Naive thymus-derived CD4-positive, alpha-beta T cell (primary cell): ENCODE results near the gene LMAN1L. TPM values are rescaled to one million over a fixed set of nuclear protein-coding genes. Genes with fewer than 3 reads are reported as not detected.

ENCODE experiments used
- ATAC-seq: fragments of 150-1000 bp; cut with Tn5 transposase; 2 replicates; pipeline ENCODE4 v1.10.0; 2021; ENCODE audit warnings: mild to moderate bottlenecking, moderate library complexity
- CTCF ChIA-PET: fragments of 350-600 bp; sonication (Branson Sonifier 250); formaldehyde crosslinking; loops from one replicate; lab custom pipeline; 2021; ENCODE audit warnings: antibody characterized with exemption; lab: Charles Lee
- POLR2A ChIA-PET: fragments of 350-600 bp; sonication (Branson Sonifier 250); formaldehyde crosslinking; loops from one replicate; lab custom pipeline; 2021; ENCODE audit warnings: antibody characterized with exemption, inconsistent platforms; lab: Charles Lee
- DNase-seq, 9 donors: peaks; one replicate each; pipeline versions ENCODE4 v3.0.0 to v3.0.0-alpha.2; 2020 to 2022; ENCODE audit warnings: mixed read lengths in 1 of 9
- H3K27ac ChIP-seq: one replicate; pipeline ENCODE4 v1.7.0; 2013; ENCODE audit warnings: mild to moderate bottlenecking, low read depth, low read length, moderate library complexity
- H3K27me3 ChIP-seq, 2 donors: one replicate each; pipeline ENCODE4 v1.7.0; 2013; ENCODE audit warnings: low read length in 2 of 2, mild to moderate bottlenecking in 2 of 2, moderate library complexity in 2 of 2; ENCODE audit not compliant: control insufficient read depth in 2 of 2, insufficient read depth in 2 of 2
- H3K36me3 ChIP-seq, 3 experiments: 1 replicate in 2 of 3; 2 replicates in 1 of 3; pipeline ENCODE4 v1.7.0; 2013; ENCODE audit warnings: low read length in 3 of 3, mild to moderate bottlenecking in 3 of 3, moderate library complexity in 1 of 3; ENCODE audit not compliant: insufficient read depth in 3 of 3, control insufficient read depth in 2 of 3
- H3K4me1 ChIP-seq, 2 donors: one replicate each; pipeline ENCODE4 v1.7.0; 2013; ENCODE audit warnings: low read length in 2 of 2, mild to moderate bottlenecking in 2 of 2, moderate library complexity in 1 of 2; ENCODE audit not compliant: control insufficient read depth in 2 of 2, insufficient read depth in 2 of 2
- H3K4me3 ChIP-seq: 2 replicates; pipeline ENCODE4 v1.7.0; 2013; ENCODE audit warnings: mild to moderate bottlenecking, low read length
- H3K9me3 ChIP-seq, 3 experiments: 1 replicate in 2 of 3; 2 replicates in 1 of 3; pipeline ENCODE4 v1.7.0; 2013; ENCODE audit warnings: low read length in 3 of 3; ENCODE audit not compliant: control insufficient read depth in 2 of 3
- H3K27ac Mint-ChIP-seq, 9 donors: one replicate each; pipeline ENCODE4 v1.8.0; 2020 to 2022; ENCODE audit warnings: mixed read lengths in 9 of 9, mild to moderate bottlenecking in 8 of 9, moderate library complexity in 5 of 9, inconsistent platforms in 2 of 9
- H3K27me3 Mint-ChIP-seq, 5 donors: one replicate each; pipeline ENCODE4 v1.8.0; 2021 to 2022; ENCODE audit warnings: mixed read lengths in 5 of 5, mild to moderate bottlenecking in 1 of 5
- H3K36me3 Mint-ChIP-seq, 5 donors: one replicate each; pipeline ENCODE4 v1.8.0; 2020 to 2022; ENCODE audit warnings: mixed read lengths in 5 of 5, mild to moderate bottlenecking in 3 of 5, inconsistent platforms in 1 of 5
- H3K4me1 Mint-ChIP-seq, 7 donors: one replicate each; pipeline ENCODE4 v1.8.0; 2020 to 2022; ENCODE audit warnings: mixed read lengths in 7 of 7, mild to moderate bottlenecking in 3 of 7, inconsistent platforms in 1 of 7
- H3K4me3 Mint-ChIP-seq, 10 donors: one replicate each; pipeline ENCODE4 v1.8.0; 2020 to 2022; ENCODE audit warnings: mild to moderate bottlenecking in 10 of 10, mixed read lengths in 10 of 10, moderate library complexity in 6 of 10, inconsistent platforms in 2 of 10
- H3K9me3 Mint-ChIP-seq, 11 donors: one replicate each; pipeline ENCODE4 v1.8.0; 2020 to 2022; ENCODE audit warnings: mixed read lengths in 11 of 11, mild to moderate bottlenecking in 4 of 11, inconsistent platforms in 1 of 11, moderate library complexity in 1 of 11
- intact Hi-C, 2 donors: fragments of 100-400 bp; cut with micrococcal nuclease; formaldehyde crosslinking; loops; one replicate each; pipeline ENCODE4 v1.15.1; 2023
- polyA plus RNA-seq, 2 donors: library from polyadenylated mRNA; unstranded; fragments of 300-500 nt; fragmentation: Illumina TruSeq; gene quantifications; one replicate each; pipeline ENCODE4 v1.2.3, GENCODE V29; 2021
- total RNA-seq, 6 experiments: library from RNA in 5 of 6; stranded (reverse) in 5 of 6; gene quantifications; 1 replicate in 5 of 6; 2 replicates in 1 of 6; pipeline ENCODE4 v1.2.3 and lab custom pipeline; 2021 to 2026

LMAN1L gene
- total and polyA plus RNA-seq, 7 experiments from 2014 or later: 0.35 to 2.4 (median 1.3) TPM; not detected in 2

DNA sequence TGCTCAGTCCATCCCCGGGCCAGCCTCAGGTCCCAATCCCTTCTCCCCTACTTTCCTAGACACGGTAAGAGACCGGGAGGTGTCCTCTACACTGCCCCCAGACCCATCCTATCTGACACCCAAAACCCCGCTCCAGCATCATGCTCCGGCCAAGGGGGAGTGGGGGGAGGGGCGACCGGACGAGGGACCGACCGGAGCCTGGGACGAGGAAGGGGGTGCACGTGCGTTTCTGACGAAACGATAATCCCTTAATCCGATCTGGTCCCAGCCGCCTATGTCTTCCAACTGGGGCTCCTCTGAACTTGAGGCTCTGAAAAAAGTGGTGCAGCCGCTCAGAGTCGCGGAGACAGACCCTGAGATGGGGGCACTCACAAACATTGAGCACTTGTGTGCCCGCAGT lies 14.3 kb downstream of the LMAN1L start:
- intact Hi-C loops: loop anchor here in 1 of 2 donors (1.0 kb wide), 2 partner anchors 46 to 168 kb away; partner anchors contain the start of genes SCAMP2 and SCAMP5
- Histone ChIP-seq H3K27me3 (peaks cover 0 to 12% of the 10 kb centered on the region in 2 donors), H3K36me3 (no peaks in the 10 kb centered on the region), H3K4me1 (no peaks in the 10 kb centered on the region), H3K27ac (no peak overlapping the region), H3K4me3 (no peak overlapping the region), H3K9me3 (no peaks in the 10 kb centered on the region)
- DNase-seq: no peak
- Mint-ChIP-seq H3K4me1 (peaks cover 0 to 6% (median 0%) of the 10 kb centered on the region in 7 donors), H3K27ac (no peak overlapping the region), H3K36me3 (no peaks in the 10 kb centered on the region), H3K9me3 (no peaks in the 10 kb centered on the region), H3K4me3 (no peak overlapping the region), H3K27me3 (peaks cover 21 to 35% (median 24%) of the 10 kb centered on the region in 5 donors)
- ATAC-seq: no peak
- CTCF ChIA-PET: interaction anchor here (0.6 to 1.6 kb wide), 3 partner anchors 58 to 451 kb away, joined by 3 to 5 read pairs (median 4); no protein-coding TSS in a partner anchor
- POLR2A ChIA-PET: no interaction called here

DNA sequence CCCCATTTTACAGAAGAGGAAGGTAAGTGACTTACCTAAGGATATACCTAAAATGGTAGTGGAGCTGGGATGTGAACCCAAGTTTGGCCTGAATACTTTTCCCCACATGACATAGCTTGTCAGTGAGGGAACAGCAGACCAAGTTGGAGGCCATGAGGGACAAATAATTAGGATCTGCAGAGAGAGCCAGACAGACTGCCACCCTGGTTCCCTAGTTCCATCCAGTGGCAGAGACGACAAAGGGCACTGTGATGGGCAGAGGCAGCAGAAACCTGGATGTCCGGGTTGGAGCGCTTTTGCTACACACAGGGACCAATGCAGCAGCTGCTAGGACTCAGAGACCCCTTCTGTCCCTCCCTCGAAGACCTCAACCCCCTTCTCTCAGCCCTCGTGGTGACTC lies 15.0 kb downstream of the LMAN1L start:
- Histone ChIP-seq H3K36me3 (no peaks in the 10 kb centered on the region), H3K4me3 (no peak overlapping the region), H3K9me3 (no peaks in the 10 kb centered on the region), H3K27me3 (peaks cover 0 to 12% of the 10 kb centered on the region in 2 donors), H3K4me1 (no peaks in the 10 kb centered on the region), H3K27ac (no peak overlapping the region)
- Mint-ChIP-seq H3K9me3 (no peaks in the 10 kb centered on the region), H3K4me1 (peaks cover 0 to 6% (median 0%) of the 10 kb centered on the region in 7 donors), H3K4me3 (no peak overlapping the region), H3K27ac (no peak overlapping the region), H3K36me3 (no peaks in the 10 kb centered on the region), H3K27me3 (peaks cover 21 to 35% (median 24%) of the 10 kb centered on the region in 5 donors)
- DNase-seq (no peak), ATAC-seq (no peak)
- intact Hi-C loops: no loop called here
- CTCF ChIA-PET: interaction anchor here (0.6 to 1.3 kb wide), 2 partner anchors 57 to 127 kb away, joined by 3 to 5 read pairs; no protein-coding TSS in a partner anchor
- POLR2A ChIA-PET: no interaction called here

DNA sequence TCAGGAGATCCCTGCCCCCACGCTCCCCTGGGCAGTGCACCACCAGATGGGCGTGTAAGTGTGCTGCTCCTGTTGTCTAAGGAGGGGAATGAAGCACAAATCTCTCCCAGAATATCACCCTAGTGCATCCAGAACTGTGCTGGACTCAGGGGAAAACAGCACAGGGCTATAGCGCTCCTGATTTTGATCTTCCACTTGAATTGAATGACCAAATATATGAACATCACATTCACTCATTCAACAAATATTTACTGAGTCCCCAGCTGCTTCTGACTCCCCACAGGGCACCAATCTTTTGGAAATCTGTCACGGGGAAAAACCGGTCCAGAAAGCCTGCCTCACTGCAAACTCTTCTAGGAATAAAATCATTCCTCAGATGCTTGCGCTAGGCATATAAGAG lies 16.2 kb downstream of the LMAN1L start:
- Histone ChIP-seq H3K4me1 (no peaks in the 10 kb centered on the region), H3K4me3 (no peak overlapping the region), H3K9me3 (no peaks in the 10 kb centered on the region), H3K27me3 (peaks cover 0 to 12% of the 10 kb centered on the region in 2 donors), H3K27ac (no peak overlapping the region), H3K36me3 (no peaks in the 10 kb centered on the region)
- ChIA-PET CTCF (interaction anchor here (0.6 to 2.1 kb wide), 3 partner anchors 21 to 60 kb away, joined by 3 to 6 read pairs (median 3); no protein-coding TSS in a partner anchor), POLR2A (interaction anchor here (1.0 to 1.2 kb wide), 2 partner anchors 13 to 166 kb away, joined by 3 read pairs; partner anchors contain the start of gene SCAMP5)
- Mint-ChIP-seq H3K9me3 (no peaks in the 10 kb centered on the region), H3K27me3 (peaks cover 21 to 35% (median 23%) of the 10 kb centered on the region in 5 donors), H3K4me1 (peaks cover 0 to 6% (median 2%) of the 10 kb centered on the region in 7 donors), H3K27ac (no peak overlapping the region), H3K36me3 (no peaks in the 10 kb centered on the region), H3K4me3 (no peak overlapping the region)
- intact Hi-C loops: no loop called here
- DNase-seq (no peak), ATAC-seq (no peak)

DNA sequence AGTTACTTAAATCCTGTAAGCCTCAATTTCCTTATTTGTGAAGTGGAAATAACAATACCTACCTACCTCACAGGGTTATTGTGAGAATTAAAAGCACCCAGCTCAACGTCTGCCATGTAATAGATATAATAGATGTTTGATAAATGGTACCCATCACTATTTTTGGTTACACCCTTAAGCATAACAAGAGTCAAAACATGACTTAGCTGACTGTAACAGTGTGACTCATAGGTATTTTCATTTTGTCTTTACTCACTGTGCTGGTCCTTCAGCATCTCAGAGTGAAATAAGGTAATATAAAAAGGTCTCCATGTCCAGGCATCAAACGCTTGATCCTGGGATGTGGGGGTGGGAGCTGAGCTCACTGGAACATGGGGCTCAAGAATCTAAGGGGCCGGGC lies 16.9 kb downstream of the LMAN1L start:
- Histone ChIP-seq H3K4me1 (no peaks in the 10 kb centered on the region), H3K4me3 (no peak overlapping the region), H3K27me3 (peaks cover 0 to 12% of the 10 kb centered on the region in 2 donors), H3K27ac (no peak overlapping the region), H3K36me3 (no peaks in the 10 kb centered on the region), H3K9me3 (no peaks in the 10 kb centered on the region)
- Mint-ChIP-seq H3K4me1 (peaks cover 0 to 6% (median 2%) of the 10 kb centered on the region in 7 donors), H3K27ac (no peak overlapping the region), H3K36me3 (no peaks in the 10 kb centered on the region), H3K4me3 (no peak overlapping the region), H3K27me3 (peaks cover 21 to 35% (median 21%) of the 10 kb centered on the region in 5 donors), H3K9me3 (no peaks in the 10 kb centered on the region)
- DNase-seq (no peak), ATAC-seq (no peak)
- intact Hi-C loops: no loop called here
- ChIA-PET CTCF (interaction anchor here (0.6 to 2.1 kb wide), 3 partner anchors 22 to 60 kb away, joined by 3 to 6 read pairs (median 3); no protein-coding TSS in a partner anchor), POLR2A (interaction anchor here (1.0 to 1.2 kb wide), 2 partner anchors 14 to 165 kb away, joined by 3 read pairs; partner anchors contain the start of gene SCAMP5)

DNA sequence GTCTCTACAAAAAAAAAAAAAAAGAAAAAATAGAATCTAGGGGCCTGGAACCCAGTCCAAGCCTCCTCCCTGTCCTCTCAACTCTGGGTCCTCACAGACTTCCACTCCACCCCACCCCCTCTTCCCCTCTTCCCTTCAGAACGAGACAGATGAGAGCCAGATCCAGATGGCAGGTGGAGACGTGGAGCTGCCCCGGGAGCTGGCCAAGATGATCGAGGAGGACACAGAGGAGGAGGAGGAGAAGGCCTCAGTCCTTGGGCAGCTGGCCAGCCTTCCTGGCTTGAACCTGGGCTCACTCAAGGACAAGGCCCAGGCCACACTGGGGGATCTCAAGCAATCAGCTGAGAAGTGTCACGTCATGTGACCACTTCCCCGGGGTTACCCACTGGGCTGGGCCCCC lies 17.4 kb downstream of the LMAN1L start:
- Mint-ChIP-seq H3K27ac (no peak overlapping the region), H3K27me3 (peaks cover 16 to 30% (median 21%) of the 10 kb centered on the region in 5 donors), H3K36me3 (peaks cover 0 to under 1% (median 0%) of the 10 kb centered on the region in 5 donors), H3K9me3 (no peaks in the 10 kb centered on the region), H3K4me1 (peaks cover 0 to 3% (median 2%) of the 10 kb centered on the region in 7 donors), H3K4me3 (no peak overlapping the region)
- Histone ChIP-seq H3K4me1 (no peaks in the 10 kb centered on the region), H3K27ac (no peak overlapping the region), H3K9me3 (no peaks in the 10 kb centered on the region), H3K4me3 (no peak overlapping the region), H3K36me3 (no peaks in the 10 kb centered on the region), H3K27me3 (peaks cover 0 to 12% of the 10 kb centered on the region in 2 donors)
- POLR2A ChIA-PET: interaction anchor here (1.2 kb wide), 1 partner anchor 165 kb away, joined by 3 read pairs; the partner anchor contains the start of gene SCAMP5
- intact Hi-C loops: no loop called here
- ATAC-seq: no peak
- CTCF ChIA-PET: interaction anchor here (2.1 kb wide), 1 partner anchor 61 kb away, joined by 6 read pairs; no protein-coding TSS in a partner anchor
- no peak for DNase-seq

DNA sequence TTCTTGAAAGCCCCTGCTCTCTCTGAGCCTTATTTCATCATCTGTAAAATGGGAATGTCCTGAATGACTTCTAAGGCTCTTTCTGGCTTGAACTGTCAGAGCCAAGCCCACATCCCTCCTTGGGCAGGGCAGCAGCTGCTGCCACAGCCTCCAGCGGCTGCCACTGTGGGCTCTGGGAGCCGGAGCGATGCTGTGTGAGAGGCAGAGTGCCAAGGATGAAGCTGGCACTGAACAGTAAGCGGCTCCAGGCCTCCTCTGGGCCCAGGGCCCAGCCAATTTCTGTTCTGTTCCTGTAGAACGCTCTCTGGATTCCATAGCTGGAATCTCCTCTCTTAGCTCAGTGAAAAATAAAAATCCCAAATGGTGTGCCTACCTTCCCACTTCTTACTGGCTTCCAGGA lies 18.2 kb downstream of the LMAN1L start:
- Histone ChIP-seq H3K27me3 (peaks cover 0 to 12% of the 10 kb centered on the region in 2 donors), H3K36me3 (peaks cover 0 to 1% (median 0%) of the 10 kb centered on the region in 3 experiments), H3K4me1 (no peaks in the 10 kb centered on the region), H3K9me3 (no peaks in the 10 kb centered on the region), H3K27ac (no peak overlapping the region), H3K4me3 (no peak overlapping the region)
- no peaks in the 10 kb centered on the region for H3K9me3 Mint-ChIP-seq
- CTCF ChIA-PET: interaction anchor here (0.6 to 0.8 kb wide), 2 partner anchors 21 to 60 kb away, joined by 3 read pairs; no protein-coding TSS in a partner anchor
- no peak overlapping the region for H3K27ac Mint-ChIP-seq
- H3K4me3 Mint-ChIP-seq: no peak overlapping the region
- peaks cover 15 to 27% (median 21%) of the 10 kb centered on the region in 5 donors for H3K27me3 Mint-ChIP-seq
- intact Hi-C loops: no loop called here
- DNase-seq (no peak), ATAC-seq (no peak)
- POLR2A ChIA-PET: interaction anchor here (0.6 kb wide), 1 partner anchor 116 kb away, joined by 4 read pairs; no protein-coding TSS in a partner anchor
- H3K4me1 Mint-ChIP-seq: peaks cover 0 to 6% (median 4%) of the 10 kb centered on the region in 7 donors
- H3K36me3 Mint-ChIP-seq: peaks cover 0 to 3% (median 0%) of the 10 kb centered on the region in 5 donors
